ENCODE results near the gene ST6GAL2.

ST6GAL2 gene

GRCh38 chr2:106839849-106840595 is 45.9 kb downstream of the ST6GAL2 start:
- intact Hi-C loops (cut with DNase I) = no loop called here
- DNase-seq = peak in 5 of 42 donors; percentile 16 to 42 (median 25)

- intact Hi-C loops (cut with DNase I) = no loop called here
- DNase-seq = no peak
Observed at GRCh38 chr2:106833256-106833655, 52.7 kb downstream of the ST6GAL2 start.

- no peak for DNase-seq
- intact Hi-C loops (cut with DNase I) = no loop called here
Observed at GRCh38 chr2:106831816-106832569, 54.0 kb downstream of the ST6GAL2 start.

- intact Hi-C loops (cut with DNase I) = no loop called here
Observed at GRCh38 chr2:106831241-106831640, 54.7 kb downstream of the ST6GAL2 start.

GRCh38 chr2:106830191-106830590 is 55.8 kb downstream of the ST6GAL2 start:
- intact Hi-C loops (cut with DNase I) = no loop called here

More at GRCh38 chr2:106831241-106831640, 54.7 kb downstream of the ST6GAL2 start:
- DNase-seq = no peak

GRCh38 chr2:106828119-106828518 is 57.8 kb downstream of the ST6GAL2 start:
- intact Hi-C loops (cut with DNase I) = no loop called here
- no peak for DNase-seq

More at GRCh38 chr2:106830191-106830590, 55.8 kb downstream of the ST6GAL2 start:
- DNase-seq = no peak

- intact Hi-C loops (cut with DNase I) = no loop called here
- DNase-seq = peak in 1 of 42 donors; percentile 15
Observed at GRCh38 chr2:106827158-106827557, 58.8 kb downstream of the ST6GAL2 start.

GRCh38 chr2:106825161-106825560 is 60.8 kb downstream of the ST6GAL2 start:
- intact Hi-C loops (cut with DNase I) = no loop called here
- DNase-seq = no peak

GRCh38 chr2:106816974-106817373 is 69.0 kb downstream of the ST6GAL2 start:
- DNase-seq = peak in 23 of 42 donors; percentile 17 to 64 (median 40)

GRCh38 chr2:106812841-106813240 is 73.1 kb downstream of the ST6GAL2 start:
- intact Hi-C loops (cut with DNase I) = no loop called here

More at GRCh38 chr2:106816974-106817373, 69.0 kb downstream of the ST6GAL2 start:
- intact Hi-C loops (cut with DNase I) = no loop called here

GRCh38 chr2:106812383-106812782 is 73.6 kb downstream of the ST6GAL2 start:
- intact Hi-C loops (cut with DNase I) = no loop called here
- DNase-seq = no peak

More at GRCh38 chr2:106812841-106813240, 73.1 kb downstream of the ST6GAL2 start:
- DNase-seq = no peak

- no peak for DNase-seq
- intact Hi-C loops (cut with DNase I) = no loop called here
Observed at GRCh38 chr2:106805716-106806115, 80.3 kb downstream of the ST6GAL2 start.

- intact Hi-C loops (cut with DNase I) = no loop called here
- no peak for DNase-seq
Observed at GRCh38 chr2:106804161-106804560, 81.8 kb downstream of the ST6GAL2 start.

GRCh38 chr2:106800976-106801655 is 84.9 kb downstream of the ST6GAL2 start:
- intact Hi-C loops (cut with DNase I) = no loop called here
- no peak for DNase-seq

GRCh38 chr2:106800180-106800579 is 85.8 kb downstream of the ST6GAL2 start:
- intact Hi-C loops (cut with DNase I) = no loop called here
- no peak for DNase-seq

GRCh38 chr2:106798826-106799552 is 87.0 kb downstream of the ST6GAL2 start:
- intact Hi-C loops (cut with DNase I) = no loop called here
- DNase-seq = no peak

GRCh38 chr2:106797494-106797893 is 88.5 kb downstream of the ST6GAL2 start:
- intact Hi-C loops (cut with DNase I) = no loop called here
- no peak for DNase-seq

GRCh38 chr2:106792671-106793070 is 93.3 kb downstream of the ST6GAL2 start:
- DNase-seq = no peak
- intact Hi-C loops (cut with DNase I) = no loop called here

GRCh38 chr2:106789185-106789584 is 96.8 kb downstream of the ST6GAL2 start:
- DNase-seq = no peak
- intact Hi-C loops (cut with DNase I) = no loop called here

Measured in head of caudate nucleus (tissue), 42 donors.